Vagina (tissue), 2 donors: ENCODE results near the gene SELPLG. TPM values are rescaled to one million over a fixed set of nuclear protein-coding genes. Genes with fewer than 3 reads are reported as not detected.

ENCODE experiments used
- DNase-seq, 2 donors: peaks; one replicate each; pipeline ENCODE4 v3.0.0-alpha.2; 2017; ENCODE audit errors: extremely low spot score in 2 of 2
- H3K27ac ChIP-seq: fragments of 200-600 bp; sonication (generic); one replicate; pipeline ENCODE4 v1.5.1; 2019
- H3K27me3 ChIP-seq: fragments of 200-600 bp; sonication (generic); one replicate; pipeline ENCODE4 v1.5.1; 2019
- H3K36me3 ChIP-seq, 2 donors: fragments of 200-600 bp; sonication (generic); one replicate each; pipeline ENCODE4 v1.5.1; 2017 to 2019
- H3K4me1 ChIP-seq: fragments of 200-600 bp; sonication (generic); one replicate; pipeline ENCODE4 v1.5.1; 2019
- H3K4me3 ChIP-seq, 2 donors: fragments of 200-600 bp; sonication (generic); 1 replicate in 1 of 2; 2 replicates in 1 of 2; pipeline ENCODE4 v1.5.1; 2016 to 2019
- H3K9me3 ChIP-seq: fragments of 200-600 bp; sonication (generic); one replicate; pipeline ENCODE4 v1.5.1; 2019
- POLR2A ChIP-seq, 2 donors: fragments of 450-650 bp; IDR thresholded peaks; one replicate each; pipeline ENCODE4 v1.6.1; 2017; ENCODE audit warnings: antibody characterized with exemption in 2 of 2, mild to moderate bottlenecking in 2 of 2, moderate library complexity in 2 of 2
- POLR2AphosphoS5 ChIP-seq, 2 donors: sonication (generic); formaldehyde crosslinking; IDR thresholded peaks; one replicate each; pipeline ENCODE4 v1.9.0; 2017; ENCODE audit warnings: antibody characterized with exemption in 2 of 2, mild to moderate bottlenecking in 2 of 2, low read depth in 1 of 2; ENCODE audit not compliant: insufficient read depth in 1 of 2
- intact Hi-C: fragments of 100-400 bp; cut with DNase I; formaldehyde crosslinking; loops from one replicate; pipeline ENCODE4 v1.15.1; 2023
- total RNA-seq: library from RNA; depleted of rRNA; stranded (reverse); fragments of >200 nt; gene quantifications from one replicate; pipeline ENCODE4 v1.2.3, GENCODE V29; 2016
- TF ChIP-seq, protein P1 (sequence below), 3 experiments: fragments of 450-650 bp in 2 of 3; fragments of 200-600 bp in 1 of 3; sonication (generic) in 1 of 3; IDR thresholded peaks; one replicate each; pipeline ENCODE4 v1.5.1; 2017 to 2019; ENCODE audit warnings: antibody characterized with exemption in 3 of 3, mild to moderate bottlenecking in 2 of 3, moderate library complexity in 2 of 3

SELPLG gene
- total RNA-seq, 1 donor from 2014 or later, result 14.2 TPM

GRCh38 chr12:108627134-108627920, 6.4 kb downstream of the SELPLG start:
- intact Hi-C loops, result no loop called here
- H3K4me1 ChIP-seq, result peaks cover 27% of the 10 kb centered on the region
- TF ChIP-seq POLR2A (IDR thresholded peaks at IDR 0.05) (no peak), POLR2AphosphoS5 (IDR thresholded peaks at IDR 0.05; ENCODE audit: insufficient read depth in 1 of 2, low read depth in 1 of 2) (no peak)
- TF ChIP-seq, protein P1, sequence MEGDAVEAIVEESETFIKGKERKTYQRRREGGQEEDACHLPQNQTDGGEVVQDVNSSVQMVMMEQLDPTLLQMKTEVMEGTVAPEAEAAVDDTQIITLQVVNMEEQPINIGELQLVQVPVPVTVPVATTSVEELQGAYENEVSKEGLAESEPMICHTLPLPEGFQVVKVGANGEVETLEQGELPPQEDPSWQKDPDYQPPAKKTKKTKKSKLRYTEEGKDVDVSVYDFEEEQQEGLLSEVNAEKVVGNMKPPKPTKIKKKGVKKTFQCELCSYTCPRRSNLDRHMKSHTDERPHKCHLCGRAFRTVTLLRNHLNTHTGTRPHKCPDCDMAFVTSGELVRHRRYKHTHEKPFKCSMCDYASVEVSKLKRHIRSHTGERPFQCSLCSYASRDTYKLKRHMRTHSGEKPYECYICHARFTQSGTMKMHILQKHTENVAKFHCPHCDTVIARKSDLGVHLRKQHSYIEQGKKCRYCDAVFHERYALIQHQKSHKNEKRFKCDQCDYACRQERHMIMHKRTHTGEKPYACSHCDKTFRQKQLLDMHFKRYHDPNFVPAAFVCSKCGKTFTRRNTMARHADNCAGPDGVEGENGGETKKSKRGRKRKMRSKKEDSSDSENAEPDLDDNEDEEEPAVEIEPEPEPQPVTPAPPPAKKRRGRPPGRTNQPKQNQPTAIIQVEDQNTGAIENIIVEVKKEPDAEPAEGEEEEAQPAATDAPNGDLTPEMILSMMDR (IDR thresholded peaks at IDR 0.05), result no peak
- H3K27ac ChIP-seq, result no peak overlapping the region
- H3K4me3 ChIP-seq, result no peak overlapping the region
- no peaks in the 10 kb centered on the region for H3K27me3 ChIP-seq
- DNase-seq, result no peak
- no peaks in the 10 kb centered on the region for H3K36me3 ChIP-seq
- no peaks in the 10 kb centered on the region for H3K9me3 ChIP-seq

DNA sequence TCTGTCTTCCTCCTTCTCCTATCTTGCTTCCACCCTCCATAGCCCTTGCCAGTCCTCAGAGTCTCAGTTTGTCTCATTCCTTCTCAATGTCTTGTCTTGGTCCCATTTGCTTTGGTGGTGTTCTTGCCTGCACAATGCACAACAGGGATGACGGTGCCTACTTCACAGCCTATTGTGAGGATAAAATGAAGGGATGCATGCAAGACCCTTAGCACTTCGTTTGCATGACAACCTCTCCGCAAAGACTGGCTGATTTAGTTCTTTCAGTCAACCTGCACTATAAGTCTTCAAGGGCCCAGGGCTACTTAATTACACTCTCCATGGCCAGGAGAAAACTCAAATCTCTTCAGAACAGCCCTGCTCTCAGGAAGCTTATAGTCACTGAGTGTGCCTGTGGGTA, 8.5 kb downstream of the SELPLG start:
- DNase-seq, result no peak
- intact Hi-C loops, result no loop called here
- TF ChIP-seq POLR2AphosphoS5 (IDR thresholded peaks at IDR 0.05; ENCODE audit: insufficient read depth in 1 of 2, low read depth in 1 of 2), result no peak
- TF ChIP-seq, protein P1 (IDR thresholded peaks at IDR 0.05), result no peak
- TF ChIP-seq POLR2A (IDR thresholded peaks at IDR 0.05), result no peak

DNA sequence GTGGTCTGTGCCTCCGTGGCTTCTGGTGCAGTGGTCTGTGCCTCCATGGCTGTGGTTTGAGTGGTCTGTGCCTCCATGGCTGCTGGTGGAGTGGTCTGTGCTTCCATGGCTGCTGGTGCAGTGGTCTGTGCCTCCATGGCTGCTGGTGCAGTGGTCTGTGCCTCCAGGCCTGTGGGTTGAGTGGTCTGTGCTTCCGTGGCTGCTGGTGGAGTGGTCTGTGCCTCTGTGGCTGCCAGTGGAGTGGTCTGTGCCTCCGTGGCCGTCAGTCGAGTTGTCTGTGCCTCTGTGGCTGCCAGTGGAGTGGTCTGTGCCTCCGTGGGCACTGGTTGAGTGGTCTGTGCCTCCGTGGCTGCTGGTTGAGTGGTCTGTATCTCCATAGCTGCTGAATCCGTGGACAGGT, 10.1 kb downstream of the SELPLG start:
- Histone ChIP-seq H3K36me3 (no peaks in the 10 kb centered on the region), H3K27ac (no peak overlapping the region), H3K4me3 (no peak overlapping the region), H3K4me1 (peaks cover 3% of the 10 kb centered on the region), H3K27me3 (no peaks in the 10 kb centered on the region), H3K9me3 (no peaks in the 10 kb centered on the region)
- intact Hi-C loops, result no loop called here
- TF ChIP-seq, protein P1 (IDR thresholded peaks at IDR 0.05), result no peak
- TF ChIP-seq POLR2A (IDR thresholded peaks at IDR 0.05), result no peak
- DNase-seq, result no peak

More for the DNA sequence above, 8.5 kb downstream of the SELPLG start:
- Histone ChIP-seq H3K27me3 (no peaks in the 10 kb centered on the region), H3K4me1 (peaks cover 18% of the 10 kb centered on the region), H3K36me3 (no peaks in the 10 kb centered on the region), H3K9me3 (no peaks in the 10 kb centered on the region), H3K27ac (no peak overlapping the region), H3K4me3 (no peak overlapping the region)

DNA sequence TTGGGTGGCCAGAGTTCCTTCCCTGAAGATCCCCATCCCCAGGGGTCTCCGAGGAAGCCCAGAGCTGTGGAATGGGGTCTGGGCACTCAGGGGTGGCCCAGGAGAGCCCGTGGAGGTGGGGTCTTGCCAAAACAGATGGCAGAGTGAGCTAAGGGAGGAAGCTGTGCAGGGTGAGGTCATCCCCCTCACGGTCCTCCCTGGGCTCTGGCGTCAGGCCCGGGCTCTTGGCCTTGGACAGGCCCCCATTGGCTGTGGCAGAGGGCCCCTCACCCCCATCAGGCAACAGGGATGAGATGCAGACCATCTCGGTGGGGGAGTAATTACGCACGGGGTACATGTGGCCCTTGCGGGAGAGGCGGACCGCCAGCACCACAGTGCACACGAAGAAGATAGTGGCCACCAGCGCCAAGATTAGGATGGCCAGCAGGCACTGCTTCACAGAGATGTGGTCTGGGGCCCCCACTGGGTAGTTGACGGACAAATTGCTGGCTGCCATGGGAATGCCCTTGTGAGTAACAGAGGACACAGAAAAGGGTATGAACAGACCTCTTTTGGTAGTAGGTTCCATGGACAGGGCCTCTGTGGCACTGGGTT, 10.7 kb downstream of the SELPLG start:
- Histone ChIP-seq H3K27me3 (no peaks in the 10 kb centered on the region), H3K36me3 (no peaks in the 10 kb centered on the region), H3K9me3 (no peaks in the 10 kb centered on the region), H3K27ac (no peak overlapping the region), H3K4me3 (no peak overlapping the region), H3K4me1 (peaks cover 7% of the 10 kb centered on the region)
- TF ChIP-seq POLR2AphosphoS5 (IDR thresholded peaks at IDR 0.05; ENCODE audit: insufficient read depth in 1 of 2, low read depth in 1 of 2) (no peak), POLR2A (IDR thresholded peaks at IDR 0.05) (no peak)
- TF ChIP-seq, protein P1 (IDR thresholded peaks at IDR 0.05), result no peak
- intact Hi-C loops, result no loop called here
- DNase-seq, result no peak

DNA sequence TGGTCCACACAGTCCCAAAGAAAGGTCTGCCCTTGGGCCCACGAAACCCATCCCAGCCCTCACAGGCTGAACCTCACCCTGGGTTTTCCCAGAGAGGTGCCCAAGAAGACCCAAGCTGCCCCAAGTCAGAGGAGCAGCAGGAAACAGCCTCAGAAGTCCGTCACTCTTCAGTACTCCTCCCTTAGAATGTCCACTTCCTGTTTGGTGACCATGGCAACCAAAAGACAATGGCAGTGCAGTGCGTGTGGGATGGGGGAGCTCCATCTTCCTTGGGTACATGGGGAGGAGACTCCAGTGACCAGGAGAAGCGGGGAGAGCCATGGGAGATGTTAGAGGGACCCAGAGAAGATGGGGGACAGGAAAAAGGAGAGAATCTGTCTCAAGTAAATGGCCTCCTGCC, 11.3 kb downstream of the SELPLG start:
- H3K36me3 ChIP-seq, result no peaks in the 10 kb centered on the region
- TF ChIP-seq POLR2AphosphoS5 (IDR thresholded peaks at IDR 0.05; ENCODE audit: insufficient read depth in 1 of 2, low read depth in 1 of 2), result no peak
- no peak for TF ChIP-seq POLR2A (IDR thresholded peaks at IDR 0.05)
- TF ChIP-seq, protein P1 (IDR thresholded peaks at IDR 0.05), result no peak
- intact Hi-C loops, result no loop called here

More for the DNA sequence above, 11.3 kb downstream of the SELPLG start:
- Histone ChIP-seq H3K4me1 (peaks cover 10% of the 10 kb centered on the region), H3K4me3 (no peak overlapping the region), H3K27me3 (no peaks in the 10 kb centered on the region), H3K27ac (no peak overlapping the region), H3K9me3 (no peaks in the 10 kb centered on the region)
- DNase-seq, result no peak
